Endometrial microvascular endothelial cells (primary cell): ENCODE results near the gene FCGR1A. TPM values are rescaled to one million over a fixed set of nuclear protein-coding genes. Genes with fewer than 3 reads are reported as not detected.
"Not testable (repeated sequence)": the region's sequence is repeated elsewhere in the genome, so short reads cannot be mapped to it uniquely, and the experiment has no call there.

Experiments used
- in situ Hi-C: cut with HindIII; loops from 2 replicates; pipeline ENCODE4 v1.10.0; 2017; ENCODE audit warnings: low sequenced_read_pairs, low pct_unique_long_range_greater_than_20kb; ENCODE audit errors: inconsistent ontology term
- total RNA-seq: library from RNA; depleted of rRNA; stranded (reverse); fragments of >200 nt; gene quantifications from one replicate; pipeline ENCODE4 v1.2.3, GENCODE V29; 2015; ENCODE audit errors: inconsistent ontology term

The FCGR1A gene
- total RNA-seq, 1 donor from 2014 or later: not detected

DNA sequence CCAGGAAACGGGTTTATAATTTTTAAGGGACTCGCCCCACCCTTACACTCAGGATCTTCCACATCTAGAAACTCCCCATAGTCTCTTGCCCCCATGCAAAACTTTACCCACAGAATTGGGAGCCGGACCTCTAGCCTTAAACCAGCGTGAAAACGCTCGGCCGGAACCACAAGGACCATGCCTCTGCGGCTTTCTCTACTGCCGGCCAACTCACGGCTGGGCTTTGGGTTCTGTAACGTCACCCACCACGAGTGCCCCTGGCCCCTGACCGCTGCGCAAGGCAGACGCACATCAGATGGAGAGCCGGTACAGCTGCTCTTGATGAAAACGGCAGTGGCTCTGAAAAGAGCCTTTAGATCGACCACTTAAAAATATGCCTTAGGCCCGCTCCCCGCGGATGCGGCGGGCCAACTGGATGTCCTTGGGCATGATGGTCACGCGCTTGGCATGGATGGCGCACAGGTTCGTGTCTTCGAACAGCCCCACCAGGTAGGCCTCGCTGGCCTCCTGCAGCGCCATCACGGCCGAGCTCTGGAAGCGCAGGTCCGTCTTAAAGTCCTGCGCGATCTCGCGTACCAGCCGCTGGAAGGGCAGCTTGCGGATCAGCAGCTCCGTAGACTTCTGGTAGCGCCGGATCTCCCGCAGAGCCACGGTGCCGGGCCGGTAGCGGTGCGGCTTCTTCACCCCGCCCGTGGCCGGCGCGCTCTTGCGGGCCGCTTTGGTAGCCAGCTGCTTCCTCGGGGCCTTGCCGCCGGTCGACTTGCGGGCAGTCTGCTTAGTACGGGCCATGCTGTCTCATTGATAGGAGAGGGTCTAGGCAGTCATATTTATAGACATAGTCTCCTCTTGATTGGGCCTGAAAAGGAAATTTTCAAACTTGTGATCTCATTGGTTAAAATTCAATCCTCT lies 30.7 kb downstream of the FCGR1A start:
- in situ Hi-C loops: not testable (repeated sequence)

DNA sequence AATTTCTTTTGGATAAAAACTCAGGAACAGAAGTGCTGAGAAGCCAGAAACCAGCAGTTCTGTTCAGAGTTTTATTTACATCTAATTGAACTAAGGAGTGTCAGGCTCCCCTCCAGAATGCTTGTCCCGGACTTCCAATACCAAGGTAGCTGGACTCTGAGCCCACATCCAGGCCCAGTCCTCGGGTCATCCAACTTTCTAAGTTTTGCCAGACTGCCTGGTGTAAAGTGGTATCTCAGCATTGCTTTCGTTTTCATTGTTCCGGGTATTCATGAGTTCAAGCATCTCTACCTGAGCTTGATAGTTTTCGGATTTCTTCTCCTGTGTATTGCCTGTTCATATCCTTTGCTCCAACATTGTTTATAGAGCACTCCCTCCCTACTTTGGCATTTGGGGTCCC lies 37.9 kb downstream of the FCGR1A start:
- in situ Hi-C loops: not testable (repeated sequence)

GRCh38 chr1:149826555-149826954 lies 44.1 kb downstream of the FCGR1A start:
- in situ Hi-C loops: not testable (repeated sequence)

DNA sequence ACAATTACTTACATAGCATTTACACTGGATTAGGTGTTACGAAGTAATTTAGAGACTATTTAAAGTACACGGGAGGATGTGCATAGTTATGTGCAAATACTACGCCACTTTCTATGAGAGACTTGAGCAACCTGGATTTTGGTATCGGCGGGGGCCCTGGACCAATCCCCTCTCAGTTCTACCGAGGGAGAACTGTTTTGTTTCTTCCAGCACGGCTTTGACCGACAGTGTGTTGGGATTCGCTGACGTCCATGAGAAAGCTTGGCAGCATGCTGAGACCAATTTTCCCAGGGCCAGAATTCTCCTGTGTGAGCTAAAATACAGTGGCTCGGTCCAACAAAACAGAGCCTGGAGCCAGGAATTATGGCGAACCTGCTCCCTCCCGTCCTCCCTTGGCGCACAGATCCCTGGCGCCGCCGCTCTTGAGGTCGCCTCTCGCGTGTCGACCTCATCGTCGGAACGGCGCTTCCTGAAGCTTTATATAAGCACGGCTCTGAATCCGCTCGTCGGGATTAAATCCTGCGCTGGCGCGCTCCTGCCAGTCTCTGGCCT lies 49.3 kb downstream of the FCGR1A start:
- in situ Hi-C loops: not testable (repeated sequence)

DNA sequence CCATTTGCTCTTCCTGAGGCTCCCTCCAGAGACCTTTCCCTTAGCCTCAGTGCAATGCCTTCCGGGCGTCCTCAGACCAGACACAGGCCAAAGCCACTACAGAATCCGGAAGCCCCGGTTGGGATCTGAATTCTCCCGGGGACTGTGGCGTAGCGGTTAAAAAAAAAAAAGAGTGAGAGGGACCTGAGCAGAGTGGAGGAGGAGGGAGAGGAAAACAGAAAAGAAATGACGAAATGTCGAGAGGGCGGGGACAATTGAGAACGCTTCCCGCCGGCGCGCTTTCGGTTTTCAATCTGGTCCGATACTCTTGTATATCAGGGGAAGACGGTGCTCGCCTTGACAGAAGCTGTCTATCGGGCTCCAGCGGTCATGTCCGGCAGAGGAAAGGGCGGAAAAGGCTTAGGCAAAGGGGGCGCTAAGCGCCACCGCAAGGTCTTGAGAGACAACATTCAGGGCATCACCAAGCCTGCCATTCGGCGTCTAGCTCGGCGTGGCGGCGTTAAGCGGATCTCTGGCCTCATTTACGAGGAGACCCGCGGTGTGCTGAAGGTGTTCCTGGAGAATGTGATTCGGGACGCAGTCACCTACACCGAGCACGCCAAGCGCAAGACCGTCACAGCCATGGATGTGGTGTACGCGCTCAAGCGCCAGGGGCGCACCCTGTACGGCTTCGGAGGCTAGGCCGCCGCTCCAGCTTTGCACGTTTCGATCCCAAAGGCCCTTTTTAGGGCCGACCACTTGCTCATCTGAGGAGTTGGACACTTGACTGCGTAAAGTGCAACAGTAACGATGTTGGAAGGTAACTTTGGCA lies 50.0 kb downstream of the FCGR1A start:
- in situ Hi-C loops: not testable (repeated sequence)

DNA sequence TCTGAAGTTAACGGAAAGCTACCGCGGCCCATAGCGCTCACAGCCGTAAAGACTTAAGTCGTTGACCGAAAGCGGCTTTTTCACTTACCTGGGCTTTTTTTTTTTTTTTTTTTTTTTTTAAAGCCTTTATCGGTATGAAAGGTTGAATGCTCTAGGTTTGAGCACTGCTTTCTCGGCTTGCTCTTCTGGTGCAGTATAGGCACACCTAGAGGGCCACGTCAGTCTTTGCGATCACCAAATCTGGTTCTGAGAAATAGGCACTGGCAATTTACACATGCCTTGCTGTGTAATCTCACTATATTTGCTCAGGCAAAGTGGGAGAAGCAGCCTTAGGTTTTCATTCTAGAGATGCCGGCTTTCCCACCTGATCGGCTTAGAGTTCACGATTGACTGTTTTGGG lies 50.6 kb downstream of the FCGR1A start:
- in situ Hi-C loops: not testable (repeated sequence)

- in situ Hi-C loops: not testable (repeated sequence)
Observed at GRCh38 chr1:149841149-149841548, 58.7 kb downstream of the FCGR1A start.

Other genes starting within 250 kb of the FCGR1A start
- not detected for gene PPIAL4C, start 198.8 kb upstream of the FCGR1A start, total RNA-seq
- 11.0 TPM for gene BOLA1, start 116.9 kb downstream of the FCGR1A start, total RNA-seq
- gene SV2A, start 135.2 kb downstream of the FCGR1A start, total RNA-seq: 1.9 TPM
- gene SF3B4, start 145.1 kb downstream of the FCGR1A start, total RNA-seq: 30.8 TPM
- gene MTMR11, start 154.2 kb downstream of the FCGR1A start, total RNA-seq: 5.7 TPM
- 8.0 TPM for gene OTUD7B, start 228.0 kb downstream of the FCGR1A start, total RNA-seq